GM21576 (cell line): ENCODE data around the gene CEP72.
"Not testable (repeated sequence)": the region's sequence is repeated elsewhere in the genome, so short reads cannot be mapped to it uniquely, and the experiment has no call there.

Source experiments
- ATAC-seq: cut with Tn5 transposase; IDR thresholded peaks from one replicate; pipeline ENCODE4 v1.9.1; 2021; ENCODE audit warnings: mild to moderate bottlenecking, moderate library complexity; ENCODE audit not compliant: unreplicated experiment

The CEP72 gene

DNA sequence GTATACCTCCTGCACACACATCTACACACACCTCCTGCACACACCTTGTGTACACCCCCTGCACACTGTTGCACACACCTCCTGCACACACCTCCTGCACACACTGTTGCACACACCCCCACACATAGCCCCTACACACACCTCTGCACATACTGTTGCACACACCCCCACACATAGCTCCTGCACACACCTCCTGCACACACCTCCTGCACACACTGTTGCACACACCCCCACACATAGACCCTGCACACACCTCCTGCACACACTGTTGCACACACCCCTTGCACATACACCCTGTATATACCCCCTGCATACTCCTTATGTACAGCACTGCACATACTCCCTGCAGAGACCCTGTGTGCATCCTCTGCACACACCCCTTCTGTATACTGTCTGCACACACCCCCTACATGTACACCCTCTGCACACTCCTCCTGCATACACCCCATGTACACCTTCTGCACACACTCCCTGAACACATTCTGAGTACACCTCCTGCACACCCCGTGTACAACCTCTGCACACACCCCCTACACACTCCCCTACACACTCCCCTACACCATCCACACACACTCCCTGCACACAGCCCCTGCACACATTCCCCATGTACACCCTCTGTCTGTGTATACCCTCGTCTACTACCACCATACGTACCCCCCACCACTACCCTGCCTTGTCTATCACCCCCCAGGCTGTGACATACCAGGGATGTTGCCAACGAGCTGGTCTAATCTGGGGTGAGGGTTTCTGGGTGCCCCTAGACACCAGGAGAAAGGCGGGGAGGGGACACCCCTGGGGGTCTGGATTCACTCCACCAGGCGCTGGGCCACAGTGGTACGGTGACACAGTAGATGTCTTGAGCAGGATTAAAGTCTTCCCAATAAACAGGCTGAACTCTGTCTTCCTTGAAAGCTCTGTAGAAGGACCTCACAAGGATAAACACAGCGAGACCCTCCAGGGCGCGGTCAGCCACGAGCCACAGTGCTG, 1.1 kb upstream of the CEP72 start:
- ATAC-seq = no peak

DNA sequence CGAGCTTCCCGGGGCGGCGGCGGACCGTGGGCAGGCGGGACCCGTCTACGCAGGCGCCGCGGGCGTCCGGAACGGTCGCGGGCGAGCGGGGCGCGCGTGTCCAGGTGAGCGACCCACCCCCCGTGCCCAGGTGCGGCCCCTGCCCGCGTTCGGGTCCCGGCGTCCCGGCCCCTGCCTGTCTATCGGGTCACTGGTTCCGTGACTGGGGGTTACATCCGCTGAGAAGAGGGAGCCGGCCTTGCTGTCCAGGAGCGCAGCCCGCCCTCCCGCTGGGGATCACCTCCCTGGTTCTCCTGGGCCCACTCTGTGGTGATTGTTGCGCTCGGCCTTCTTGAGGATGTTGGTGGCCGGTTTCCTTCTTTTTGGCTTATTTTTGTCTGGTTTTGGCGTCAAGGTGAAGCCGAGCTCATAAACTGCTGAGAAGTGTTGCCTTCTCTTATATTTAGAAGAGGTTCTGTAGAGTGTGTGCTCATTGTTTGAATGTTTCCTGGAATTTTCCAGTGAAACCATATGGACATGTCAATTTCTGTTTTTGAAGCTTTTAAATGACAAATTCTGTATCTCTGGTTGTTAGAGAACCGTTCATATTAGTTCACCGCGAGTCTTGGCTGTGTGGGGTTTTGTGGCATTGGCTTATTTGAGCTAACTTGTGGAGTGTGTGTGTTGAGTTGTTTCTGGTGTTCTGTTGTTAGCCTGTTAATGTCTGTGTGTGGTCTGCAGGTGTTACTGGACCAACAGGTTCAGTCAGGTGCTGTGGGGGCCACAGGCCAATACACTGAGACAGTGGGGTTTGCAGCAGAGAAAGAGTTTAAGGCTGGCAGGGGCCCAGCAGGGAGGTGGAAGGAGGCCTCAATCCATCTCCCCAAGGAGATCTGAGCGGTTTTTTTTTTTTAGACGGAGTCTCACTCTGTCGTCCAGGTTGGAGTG, 621 bp downstream of the CEP72 start:
- ATAC-seq = peak; percentile 22

DNA sequence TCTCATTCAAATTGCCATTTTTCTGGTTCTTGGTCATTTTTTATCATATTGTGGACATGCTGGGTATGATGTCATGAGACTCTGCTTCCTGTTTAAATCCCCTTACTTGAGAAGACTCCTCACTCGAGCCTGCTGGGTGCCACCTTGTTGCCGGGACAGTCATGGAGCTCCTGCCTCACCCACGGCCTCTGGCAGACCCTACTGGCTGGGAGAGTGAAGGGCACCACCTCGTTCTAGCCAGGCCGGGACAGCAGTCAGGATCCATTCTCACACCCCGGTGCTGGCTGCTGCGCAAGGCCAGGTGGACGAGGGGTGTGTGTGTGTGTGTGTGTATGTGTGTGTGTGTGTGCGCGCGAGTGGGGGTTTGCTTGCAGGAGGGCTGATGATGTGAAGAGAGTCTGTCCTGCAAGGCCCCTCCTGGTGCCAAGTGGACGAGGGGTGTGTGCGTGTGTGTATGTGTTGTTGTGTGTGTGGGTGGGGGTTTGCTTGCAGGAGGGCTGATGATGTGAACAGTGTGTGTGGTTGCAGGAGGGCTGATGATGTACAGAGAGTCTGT, 4.4 kb downstream of the CEP72 start:
- ATAC-seq = no peak

DNA sequence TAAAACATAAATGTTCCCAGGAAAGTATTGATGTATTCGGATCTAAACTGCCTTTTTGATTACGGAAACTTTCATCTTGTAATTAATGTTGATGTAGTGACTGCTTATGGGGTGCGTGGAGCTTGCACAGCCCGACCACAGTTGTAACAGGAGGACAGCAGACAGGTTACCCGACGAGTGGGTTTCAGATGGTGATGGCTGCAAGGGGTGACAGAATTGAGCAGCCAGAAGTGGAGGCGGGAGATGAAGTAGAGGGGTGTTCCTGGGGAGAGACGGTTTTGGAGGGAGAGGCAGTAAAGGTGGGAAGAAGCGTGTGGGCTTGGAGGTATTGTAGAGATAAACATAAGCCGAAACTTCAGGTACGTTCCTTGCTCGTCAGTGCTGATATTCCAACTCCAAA, 5.8 kb downstream of the CEP72 start:
- ATAC-seq = no peak

DNA sequence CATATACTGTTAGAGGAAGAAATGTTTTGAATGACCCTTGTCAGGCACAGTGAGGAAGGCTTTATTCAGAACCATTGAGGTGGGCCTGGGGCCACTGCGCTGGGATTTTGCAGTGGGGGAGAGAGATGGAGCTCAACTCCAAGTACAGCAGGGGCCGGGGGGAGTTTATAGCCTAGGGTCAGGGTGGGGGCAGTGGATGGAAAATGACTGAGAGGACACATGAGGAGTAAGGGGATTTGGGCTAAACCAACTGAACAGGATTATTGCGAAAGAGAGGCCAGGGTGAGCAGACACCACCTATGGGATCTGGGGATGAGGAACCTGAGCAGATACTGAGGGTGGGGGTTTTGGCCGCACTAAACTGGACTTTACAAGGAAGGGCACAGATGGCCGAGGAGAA, 6.3 kb downstream of the CEP72 start:
- no peak for ATAC-seq

DNA sequence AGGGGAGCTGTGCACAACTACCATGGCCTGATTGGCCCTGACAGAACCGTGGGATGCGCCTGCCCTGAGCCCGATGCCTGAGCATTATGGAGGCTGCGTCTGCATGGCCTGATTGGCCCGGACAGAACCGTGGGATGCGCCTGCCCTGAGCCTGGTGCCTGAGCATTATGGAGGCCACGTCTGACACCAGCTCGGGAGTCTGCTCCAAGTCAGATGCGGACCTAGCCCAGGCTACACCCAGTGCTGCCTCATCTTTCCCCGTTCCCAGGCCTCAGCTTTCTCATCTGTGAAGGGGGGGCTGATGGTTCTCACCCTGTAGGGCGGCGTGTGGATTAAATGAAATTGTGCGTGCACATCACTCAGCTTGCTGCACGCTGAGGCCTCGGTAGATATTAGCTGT, 7.3 kb downstream of the CEP72 start:
- no peak for ATAC-seq

DNA sequence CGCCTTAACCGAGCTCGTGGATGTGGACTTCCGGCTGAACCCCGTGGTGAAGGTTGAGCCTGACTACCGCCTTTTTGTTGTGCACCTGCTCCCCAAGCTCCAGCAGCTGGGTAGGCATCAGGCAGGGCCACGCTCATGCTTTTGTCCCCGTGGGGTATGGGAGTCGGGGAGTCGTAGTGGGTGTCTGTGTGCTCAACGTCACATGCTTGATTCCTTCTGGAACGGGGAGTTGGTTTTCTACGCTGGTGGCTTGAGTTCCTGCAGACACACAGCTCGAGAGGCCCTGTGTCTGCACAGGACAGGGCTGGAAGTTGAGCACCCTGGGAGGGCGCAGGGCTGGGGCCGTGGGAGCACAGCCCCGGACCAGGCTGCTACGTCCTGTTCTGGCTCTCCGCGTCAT, 8.0 kb downstream of the CEP72 start:
- ATAC-seq = no peak

DNA sequence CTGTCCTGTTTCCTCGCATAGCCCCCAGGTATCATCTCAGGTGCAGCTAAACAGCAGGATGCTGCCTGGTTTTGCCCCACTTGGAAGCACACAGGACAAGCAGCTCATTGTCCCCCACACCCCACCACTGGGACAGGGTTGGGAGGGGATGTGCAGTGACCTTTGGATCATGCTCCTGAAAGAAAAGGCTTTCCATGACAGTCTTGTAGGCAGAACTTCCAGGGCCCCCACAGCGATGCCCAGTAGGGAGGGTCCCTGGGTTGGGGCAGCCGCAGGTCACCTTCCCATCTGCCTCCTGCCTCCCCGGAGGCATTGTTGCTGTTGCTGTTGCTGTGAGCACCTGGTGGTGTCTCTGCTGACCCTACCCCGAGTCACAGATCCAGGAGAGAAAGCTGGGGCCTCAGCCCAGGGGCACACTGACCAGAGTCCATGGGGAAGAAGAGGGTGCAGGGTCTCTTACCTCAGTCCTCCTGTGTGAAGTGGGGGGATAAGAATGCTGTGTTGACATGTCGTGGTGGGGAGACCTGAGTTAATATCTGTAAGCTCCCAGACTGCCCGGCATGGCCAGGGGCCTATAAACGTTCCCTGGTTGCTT, 8.5 kb downstream of the CEP72 start:
- no peak for ATAC-seq

DNA sequence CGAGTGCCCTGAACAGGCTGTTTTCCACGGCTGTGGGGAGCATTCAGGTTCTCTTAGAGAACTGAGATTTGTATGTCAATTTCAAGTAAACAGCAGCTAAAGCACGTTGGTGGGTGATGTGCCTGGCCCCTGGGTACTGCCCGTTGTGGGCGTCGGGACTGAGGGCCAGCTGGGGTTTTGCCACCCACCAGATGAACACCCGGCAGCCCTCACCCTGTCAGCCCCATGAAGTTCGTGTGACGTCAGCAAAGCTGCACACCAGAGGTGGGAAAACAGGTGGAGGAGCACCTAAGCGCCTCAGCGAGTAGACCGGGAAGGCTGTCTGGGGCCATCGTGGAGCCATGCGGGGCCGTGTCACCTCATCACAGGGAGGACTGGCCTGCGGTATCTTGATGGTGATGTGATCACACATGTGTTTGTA, 9.2 kb downstream of the CEP72 start:
- no peak for ATAC-seq

DNA sequence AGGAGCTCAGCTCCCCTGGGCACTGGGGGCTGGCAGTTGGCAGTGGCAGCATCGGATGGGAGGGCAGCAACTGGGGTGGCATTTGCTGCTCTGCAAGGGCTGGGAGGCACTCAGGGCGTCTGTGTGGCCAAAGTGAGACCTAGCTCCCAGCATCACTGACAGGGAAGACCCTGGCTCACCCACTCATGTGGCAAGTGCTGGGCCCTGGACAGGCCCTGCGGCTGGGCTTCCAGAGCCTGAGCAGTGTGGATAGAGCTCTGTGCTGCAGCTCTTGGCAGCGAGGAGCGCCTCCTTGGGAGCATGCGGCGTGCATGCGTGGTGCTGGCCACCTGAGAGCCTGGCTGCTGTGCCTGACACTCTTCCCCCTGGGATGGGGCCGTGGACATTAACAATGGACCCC, 10.2 kb downstream of the CEP72 start:
- no peak for ATAC-seq

DNA sequence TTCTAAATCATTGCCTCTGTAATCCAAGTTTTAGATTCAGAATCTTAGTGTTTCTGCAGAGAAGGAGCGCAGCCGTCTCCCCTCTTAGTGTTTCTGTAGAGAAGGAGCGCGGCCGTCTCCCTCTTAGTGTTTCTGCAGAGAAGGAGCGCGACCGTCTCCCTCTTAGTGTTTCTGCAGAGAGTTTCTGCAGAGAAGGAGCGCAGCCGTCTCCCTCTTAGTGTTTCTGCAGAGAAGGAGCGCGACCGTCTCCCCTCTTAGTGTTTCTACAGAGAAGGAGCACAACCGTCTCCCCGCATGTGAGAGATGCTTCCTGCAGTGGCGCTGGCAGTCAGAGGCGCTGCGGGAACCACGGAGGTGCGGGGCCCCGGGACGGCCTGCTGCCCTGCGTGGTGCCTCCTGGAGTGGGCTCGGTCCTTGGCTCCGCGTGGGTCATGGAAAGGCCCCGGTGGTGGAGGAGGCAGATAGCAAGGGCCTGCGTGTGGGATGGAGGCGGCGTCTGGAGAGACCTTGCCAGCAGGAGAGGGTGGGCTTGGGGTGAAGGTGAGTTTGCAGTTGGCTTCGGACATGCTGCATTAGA, 10.9 kb downstream of the CEP72 start:
- ATAC-seq = no peak

DNA sequence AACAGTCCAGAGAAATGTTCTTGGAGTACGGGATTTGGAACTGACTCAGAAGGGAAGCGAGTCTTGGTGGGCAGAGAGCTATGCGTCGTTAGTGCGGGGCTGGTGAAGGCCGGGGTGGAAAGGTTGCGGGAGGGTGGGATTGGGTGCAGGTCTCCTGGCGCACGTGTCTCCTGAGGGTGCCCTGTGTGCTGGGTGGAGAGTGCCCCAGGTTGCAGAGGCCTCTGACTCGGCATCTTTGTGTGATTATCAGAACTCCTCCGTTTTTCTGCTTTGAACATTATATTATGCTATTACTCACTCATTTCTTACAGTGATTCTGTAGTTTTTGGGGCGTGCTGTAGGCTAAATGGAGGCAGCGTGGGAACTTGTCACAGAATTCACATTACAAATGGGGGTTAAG, 11.4 kb downstream of the CEP72 start:
- no peak for ATAC-seq

DNA sequence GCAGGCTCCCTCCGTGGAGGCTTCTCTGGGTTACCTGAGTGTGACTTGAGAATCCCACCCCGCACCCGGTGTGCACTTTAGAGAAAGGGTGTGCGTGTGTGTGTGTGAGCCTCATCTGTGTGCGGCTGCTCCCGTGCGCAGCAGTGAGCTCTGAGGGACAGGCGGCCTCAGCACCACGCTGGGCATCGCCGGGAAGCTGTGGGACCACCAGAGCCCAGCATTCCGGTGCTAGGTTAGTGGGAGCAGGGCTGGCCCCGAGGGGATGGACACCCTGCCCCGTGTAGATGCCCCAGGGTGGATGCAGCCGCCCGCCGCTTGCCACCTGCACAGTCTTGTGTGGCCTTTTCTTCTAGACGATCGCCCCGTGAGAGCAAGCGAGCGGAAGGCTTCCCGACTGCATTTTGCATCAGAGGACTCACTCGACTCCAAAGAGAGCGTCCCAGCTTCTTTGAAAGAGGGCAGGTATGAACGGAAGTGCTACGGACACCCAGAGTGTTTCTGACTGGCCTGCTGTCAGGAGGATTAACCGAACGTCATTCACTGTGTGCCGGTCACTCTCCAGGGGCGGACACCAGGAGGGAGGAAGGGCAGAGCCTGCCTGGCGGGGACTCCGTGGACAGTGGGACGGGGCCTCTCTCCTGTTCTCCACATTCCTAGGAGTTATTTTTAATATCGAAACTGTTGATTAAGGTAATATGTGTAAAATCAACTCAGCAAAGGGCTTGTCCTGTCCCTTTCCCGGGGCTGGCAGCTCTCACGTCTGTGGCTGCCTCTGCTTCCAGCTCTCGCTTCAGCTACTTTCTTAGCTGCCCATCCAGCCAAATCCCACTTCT, 12.2 kb downstream of the CEP72 start:
- ATAC-seq = no peak

DNA sequence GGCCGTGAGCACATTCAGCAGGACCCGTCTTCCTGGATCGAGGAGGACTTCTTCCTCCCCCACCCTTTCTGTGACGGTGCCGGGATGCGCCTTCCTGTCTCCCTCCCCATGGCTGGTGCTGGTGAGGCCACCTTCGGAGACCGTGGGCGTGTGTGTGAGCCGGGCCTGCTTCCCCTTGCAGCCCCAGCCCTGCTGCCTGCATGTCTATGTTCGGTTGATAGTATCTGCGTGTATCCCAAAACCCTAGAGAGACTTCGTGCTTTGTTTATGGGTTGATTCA, 12.8 kb downstream of the CEP72 start:
- no peak for ATAC-seq

DNA sequence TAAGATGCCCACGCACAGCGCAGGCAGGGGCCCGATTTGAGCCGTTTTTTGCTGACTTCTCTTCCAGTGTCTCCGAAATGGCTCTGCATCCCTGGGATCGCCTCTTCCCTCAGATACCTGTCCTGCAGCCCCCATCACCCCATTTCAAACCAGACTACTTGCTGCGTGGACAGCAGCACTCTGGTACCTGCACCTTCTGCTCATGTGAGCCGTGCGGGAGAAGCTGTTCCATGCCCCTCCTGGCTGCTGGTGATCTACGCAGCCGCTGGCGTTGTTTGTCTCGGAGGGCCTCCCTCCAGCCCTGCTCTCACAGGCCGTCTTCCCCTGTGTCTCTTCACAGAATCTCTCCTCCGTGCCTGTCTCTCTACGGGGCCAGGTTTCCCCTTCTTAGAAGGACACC, 13.4 kb downstream of the CEP72 start:
- no peak for ATAC-seq

DNA sequence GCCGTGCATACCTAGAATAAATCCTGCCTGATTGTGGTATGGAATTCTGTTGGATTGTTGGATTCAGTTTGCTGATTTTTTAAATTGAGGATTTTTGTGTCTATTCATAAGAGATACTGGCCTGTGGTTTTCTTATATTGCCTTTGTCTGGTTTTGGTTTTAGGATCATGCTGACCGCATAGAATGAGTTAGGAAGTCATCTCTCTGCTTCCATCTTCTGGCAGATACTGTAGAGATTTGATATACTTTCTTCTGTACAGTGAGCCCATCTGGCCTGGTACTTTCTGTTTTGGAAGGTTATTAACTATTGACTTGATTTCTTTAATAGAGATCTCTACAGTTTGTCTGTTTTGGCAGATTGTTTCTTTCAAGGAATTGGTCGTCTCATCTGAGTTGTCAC, 14.7 kb downstream of the CEP72 start:
- no peak for ATAC-seq

DNA sequence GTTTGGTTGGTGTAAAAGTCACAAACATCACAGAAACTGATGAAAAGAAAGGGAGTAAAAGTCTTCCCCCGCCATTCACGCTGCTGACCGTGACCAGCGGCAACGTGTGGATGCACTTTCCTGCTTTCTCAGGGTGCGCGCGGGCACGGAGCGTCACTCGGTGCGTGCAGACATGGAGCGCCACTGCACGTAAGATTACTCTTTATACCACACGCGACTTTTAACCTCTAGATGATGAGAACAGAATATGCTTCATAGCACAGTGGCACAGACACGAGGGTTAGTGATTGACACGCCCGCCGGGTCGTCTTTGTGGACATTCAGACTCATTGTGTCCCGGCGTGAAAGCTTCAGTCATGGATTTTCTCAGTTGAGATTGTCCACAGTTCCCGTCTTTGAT, 15.7 kb downstream of the CEP72 start:
- ATAC-seq = no peak

DNA sequence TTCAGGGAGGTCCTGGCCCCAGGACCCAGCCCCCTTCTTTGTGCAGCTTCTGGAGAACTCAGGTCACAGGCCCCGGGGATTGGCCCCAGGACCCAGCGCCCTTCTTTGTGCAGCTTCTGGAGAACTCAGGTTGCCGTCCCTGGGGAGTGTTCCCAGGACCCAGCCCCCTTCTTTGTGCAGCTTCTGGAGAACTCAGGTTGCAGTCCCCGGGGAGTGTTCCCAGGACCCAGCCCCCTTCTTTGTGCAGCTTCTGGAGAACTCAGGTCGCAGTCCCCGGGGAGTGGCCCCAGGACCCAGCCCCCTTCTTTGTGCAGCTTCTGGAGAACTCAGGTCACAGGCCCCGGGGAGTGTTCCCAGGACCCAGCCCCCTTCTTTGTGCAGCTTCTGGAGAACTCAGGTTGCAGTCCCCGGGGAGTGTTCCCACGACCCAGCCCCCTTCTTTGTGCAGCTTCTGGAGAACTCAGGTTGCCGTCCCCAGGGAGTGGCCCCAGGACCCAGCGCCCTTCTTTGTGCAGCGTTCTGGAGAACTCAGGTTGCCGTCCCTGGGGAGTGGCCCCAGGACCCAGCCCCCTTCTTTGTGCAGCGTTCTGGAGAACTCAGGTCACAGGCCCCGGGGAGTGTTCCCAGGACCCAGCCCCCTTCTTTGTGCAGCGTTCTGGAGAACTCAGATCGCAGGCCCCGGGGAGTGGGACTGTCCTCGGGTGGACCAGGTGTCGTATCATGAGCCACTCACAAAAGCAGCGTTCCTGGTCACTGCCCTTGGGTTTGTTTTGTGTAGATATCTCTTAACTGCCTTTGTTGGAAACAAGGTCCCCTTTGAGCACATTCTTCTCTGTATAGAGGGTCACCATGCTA, 16.4 kb downstream of the CEP72 start:
- ATAC-seq = not testable (repeated sequence)

DNA sequence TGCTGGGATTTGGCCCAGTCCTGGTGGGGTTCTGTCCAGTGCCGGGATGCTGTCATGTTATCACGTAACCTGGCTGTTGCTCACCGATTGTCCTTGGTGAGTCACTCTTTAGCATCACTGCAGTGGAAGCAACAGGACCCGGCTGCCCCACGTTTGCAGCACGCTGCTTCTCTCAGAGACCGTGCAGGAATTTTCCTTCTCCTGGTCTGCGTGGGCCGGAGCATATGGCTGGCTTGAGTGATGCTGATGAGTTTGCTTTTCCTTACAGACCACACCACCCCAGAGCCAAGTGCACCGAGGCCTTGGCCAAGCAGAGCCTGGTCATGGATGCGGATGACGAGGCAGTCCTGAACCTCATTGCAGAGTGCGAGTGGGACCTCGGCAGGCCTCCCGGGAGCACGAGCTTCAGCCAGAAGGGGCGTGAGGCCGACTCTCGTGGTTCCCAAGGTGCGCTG, 21.4 kb downstream of the CEP72 start:
- no peak for ATAC-seq
